HG03457 (cell line): ENCODE measurements around the gene LHFPL5.

ENCODE experiments used
- ATAC-seq: cut with Tn5 transposase; IDR thresholded peaks from one replicate; pipeline ENCODE4 v1.9.1; 2021; ENCODE audit warnings: moderate number of reproducible peaks; ENCODE audit not compliant: unreplicated experiment

LHFPL5 gene

GRCh38 chr6:35790683-35791082, 14.5 kb upstream of the LHFPL5 start:
- no peak for ATAC-seq

- no peak for ATAC-seq
Measured at GRCh38 chr6:35794536-35795452, 10.4 kb upstream of the LHFPL5 start.

GRCh38 chr6:35795453-35796071, 9.6 kb upstream of the LHFPL5 start:
- ATAC-seq, result no peak

- no peak for ATAC-seq
Measured at GRCh38 chr6:35796236-35796635, 8.9 kb upstream of the LHFPL5 start.

GRCh38 chr6:35797837-35798526, 7.2 kb upstream of the LHFPL5 start:
- no peak for ATAC-seq

- ATAC-seq, result no peak
Measured at GRCh38 chr6:35798706-35799105, 6.4 kb upstream of the LHFPL5 start.

- ATAC-seq, result no peak
Measured at GRCh38 chr6:35801148-35801547, 4.0 kb upstream of the LHFPL5 start.

GRCh38 chr6:35808688-35809087, 3.5 kb downstream of the LHFPL5 start:
- no peak for ATAC-seq

GRCh38 chr6:35809809-35810208, 4.7 kb downstream of the LHFPL5 start:
- no peak for ATAC-seq

- no peak for ATAC-seq
Measured at GRCh38 chr6:35810971-35811698, 6.0 kb downstream of the LHFPL5 start.

GRCh38 chr6:35811699-35811995, 6.5 kb downstream of the LHFPL5 start:
- ATAC-seq, result no peak

GRCh38 chr6:35817515-35817914, 12.4 kb downstream of the LHFPL5 start:
- ATAC-seq, result no peak

- no peak for ATAC-seq
Measured at GRCh38 chr6:35823601-35824000, 18.4 kb downstream of the LHFPL5 start.

- no peak for ATAC-seq
Measured at GRCh38 chr6:35824552-35825192, 19.5 kb downstream of the LHFPL5 start.

- ATAC-seq, result no peak
Measured at GRCh38 chr6:35829306-35829705, 24.2 kb downstream of the LHFPL5 start.

- no peak for ATAC-seq
Measured at GRCh38 chr6:35831257-35832007, 26.3 kb downstream of the LHFPL5 start.

GRCh38 chr6:35833536-35833935, 28.4 kb downstream of the LHFPL5 start:
- no peak for ATAC-seq

GRCh38 chr6:35839019-35839418, 33.9 kb downstream of the LHFPL5 start:
- ATAC-seq, result no peak

GRCh38 chr6:35842381-35842780, 37.2 kb downstream of the LHFPL5 start:
- no peak for ATAC-seq

GRCh38 chr6:35844290-35844689, 39.1 kb downstream of the LHFPL5 start:
- no peak for ATAC-seq
